Measurements from ENCODE around the gene APBA2.

The APBA2 gene

DNA sequence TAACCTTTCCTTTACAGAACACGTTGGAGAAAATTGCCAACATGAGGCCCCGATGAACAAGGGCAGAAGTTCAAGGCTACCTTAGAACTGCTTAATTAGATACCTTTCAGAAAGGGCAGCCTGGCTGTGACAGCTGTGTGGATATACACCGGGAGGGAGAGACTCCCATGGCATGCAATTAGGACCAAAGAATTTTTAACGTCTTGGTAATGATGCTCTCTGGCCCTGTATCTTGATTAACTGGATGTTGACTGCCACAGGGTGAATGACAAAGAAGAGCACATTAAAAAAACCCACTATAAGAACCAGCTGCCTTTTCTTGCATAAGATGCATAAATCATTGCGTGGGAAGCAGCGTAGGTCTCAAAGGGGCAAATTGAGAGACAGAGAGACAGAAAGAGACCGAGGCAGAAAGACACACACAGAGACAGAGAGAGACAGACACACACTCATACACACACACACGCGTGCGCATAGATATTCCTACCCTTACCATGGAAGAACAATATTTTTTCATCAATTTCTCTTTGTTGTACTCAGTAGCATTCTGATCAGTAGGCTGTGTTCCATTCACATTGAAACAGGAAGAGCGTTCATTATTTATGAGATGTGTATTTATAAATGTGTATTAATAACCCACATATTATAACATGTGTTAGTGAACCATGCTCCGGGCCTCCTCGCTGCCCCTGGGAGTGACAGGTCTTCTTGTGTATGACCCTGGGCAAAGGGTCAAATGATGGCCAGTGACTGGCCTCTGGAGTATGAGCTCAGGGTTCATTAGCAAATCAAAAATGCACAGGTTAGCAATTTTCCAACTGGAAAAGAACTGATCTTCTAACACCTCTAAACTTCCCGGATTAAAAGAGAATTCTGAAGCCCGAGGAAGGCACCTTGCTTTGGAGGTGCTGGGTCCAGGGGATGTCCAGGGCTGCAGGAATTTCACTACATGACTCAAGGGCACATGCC lies 265.0 kb downstream of the APBA2 start:
- Histone ChIP-seq H3K36me3 (replicated peaks; ENCODE audit: low read depth, low read length) (no peaks in the 10 kb centered on the region), H3K27me3 (ENCODE audit: low read depth, low read length) (0 out of 2 replicates have a peak, but pooled peaks cover 3% of the 10 kb centered on the region), H3K4me1 (ENCODE audit: low read length) (no peaks in the 10 kb centered on the region), H3K79me2 (ENCODE audit: low read length) (no peaks in the 10 kb centered on the region), H4K20me1 (ENCODE audit: insufficient read depth, low read length) (no peaks in the 10 kb centered on the region), H3K9me3 (ENCODE audit: insufficient read depth, low read length) (no peaks in the 10 kb centered on the region), H3K27ac (ENCODE audit: low read length) (no peak overlapping the region), H2AFZ (ENCODE audit: low read depth, low read length) (no peak overlapping the region), H3K9ac (ENCODE audit: low read length) (no peak overlapping the region), H3K4me3 (ENCODE audit: low read length) (no peak overlapping the region), H3K4me2 (ENCODE audit: low read length) (no peak overlapping the region)
- TF ChIP-seq, protein P1, sequence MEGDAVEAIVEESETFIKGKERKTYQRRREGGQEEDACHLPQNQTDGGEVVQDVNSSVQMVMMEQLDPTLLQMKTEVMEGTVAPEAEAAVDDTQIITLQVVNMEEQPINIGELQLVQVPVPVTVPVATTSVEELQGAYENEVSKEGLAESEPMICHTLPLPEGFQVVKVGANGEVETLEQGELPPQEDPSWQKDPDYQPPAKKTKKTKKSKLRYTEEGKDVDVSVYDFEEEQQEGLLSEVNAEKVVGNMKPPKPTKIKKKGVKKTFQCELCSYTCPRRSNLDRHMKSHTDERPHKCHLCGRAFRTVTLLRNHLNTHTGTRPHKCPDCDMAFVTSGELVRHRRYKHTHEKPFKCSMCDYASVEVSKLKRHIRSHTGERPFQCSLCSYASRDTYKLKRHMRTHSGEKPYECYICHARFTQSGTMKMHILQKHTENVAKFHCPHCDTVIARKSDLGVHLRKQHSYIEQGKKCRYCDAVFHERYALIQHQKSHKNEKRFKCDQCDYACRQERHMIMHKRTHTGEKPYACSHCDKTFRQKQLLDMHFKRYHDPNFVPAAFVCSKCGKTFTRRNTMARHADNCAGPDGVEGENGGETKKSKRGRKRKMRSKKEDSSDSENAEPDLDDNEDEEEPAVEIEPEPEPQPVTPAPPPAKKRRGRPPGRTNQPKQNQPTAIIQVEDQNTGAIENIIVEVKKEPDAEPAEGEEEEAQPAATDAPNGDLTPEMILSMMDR (IDR thresholded peaks at IDR 0.05; ENCODE audit: low read depth, low read length), result no peak
- TF ChIP-seq EZH2phosphoT487 (IDR thresholded peaks at IDR 0.05; ENCODE audit: low read depth), result no peak

DNA sequence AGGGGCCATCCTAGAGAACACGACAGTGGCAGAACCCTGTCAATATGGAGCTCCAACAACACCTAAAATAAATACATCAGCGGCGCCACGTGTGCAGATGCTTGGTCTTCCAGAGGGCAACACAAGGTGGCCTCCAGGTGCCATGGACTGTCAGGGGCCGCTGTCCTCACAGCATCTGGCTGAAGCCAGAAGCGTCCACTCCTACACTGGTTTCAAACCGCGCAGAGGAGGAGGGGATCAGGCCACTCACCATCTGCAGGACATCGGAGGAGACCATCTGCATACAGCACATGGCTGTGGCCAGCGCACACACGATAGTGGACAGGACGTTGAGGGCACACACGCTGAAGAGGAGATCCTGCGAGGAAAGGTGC lies 265.7 kb downstream of the APBA2 start:
- Histone ChIP-seq H3K4me1 (ENCODE audit: low read length) (no peaks in the 10 kb centered on the region), H3K79me2 (ENCODE audit: low read length) (no peaks in the 10 kb centered on the region), H3K9me3 (ENCODE audit: insufficient read depth, low read length) (no peaks in the 10 kb centered on the region), H3K4me3 (ENCODE audit: low read length) (no peak overlapping the region), H2AFZ (ENCODE audit: low read depth, low read length) (no peak overlapping the region), H4K20me1 (ENCODE audit: insufficient read depth, low read length) (no peaks in the 10 kb centered on the region), H3K9ac (ENCODE audit: low read length) (no peak overlapping the region), H3K36me3 (replicated peaks; ENCODE audit: low read depth, low read length) (no peaks in the 10 kb centered on the region), H3K27ac (ENCODE audit: low read length) (no peak overlapping the region), H3K27me3 (ENCODE audit: low read depth, low read length) (0 out of 2 replicates have a peak, but pooled peaks cover 3% of the 10 kb centered on the region), H3K4me2 (ENCODE audit: low read length) (no peak overlapping the region)
- TF ChIP-seq EZH2phosphoT487 (IDR thresholded peaks at IDR 0.05; ENCODE audit: low read depth), result no peak
- TF ChIP-seq, protein P1 (IDR thresholded peaks at IDR 0.05; ENCODE audit: low read depth, low read length), result no peak

DNA sequence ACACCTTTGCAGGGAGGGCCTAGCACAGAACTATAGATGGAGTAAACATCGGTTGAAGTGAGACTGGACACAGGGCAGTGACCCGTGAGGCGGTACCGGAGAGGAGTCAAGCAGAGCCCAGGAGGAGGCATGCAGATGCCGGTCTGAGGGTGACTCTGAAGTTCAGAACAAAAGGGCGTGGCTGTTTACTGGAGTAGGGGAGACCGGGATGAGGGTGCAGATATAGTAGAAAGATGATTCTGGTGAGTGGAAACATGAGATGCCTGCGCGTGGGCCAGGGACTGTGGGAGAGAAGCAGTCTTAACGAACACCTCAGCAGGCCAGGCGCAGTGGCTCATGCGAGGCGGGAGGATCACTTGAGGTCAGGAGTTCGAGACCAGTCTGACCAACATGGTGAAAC lies 270.7 kb downstream of the APBA2 start:
- no peaks in the 10 kb centered on the region for H3K36me3 ChIP-seq (replicated peaks; ENCODE audit: low read depth, low read length)
- no peaks in the 10 kb centered on the region for H4K20me1 ChIP-seq (ENCODE audit: insufficient read depth, low read length)
- no peak overlapping the region for H3K27ac ChIP-seq (ENCODE audit: low read length)
- H3K9ac ChIP-seq (ENCODE audit: low read length), result no peak overlapping the region
- TF ChIP-seq, protein P1 (IDR thresholded peaks at IDR 0.05; ENCODE audit: low read depth, low read length), result no peak
- no peak for TF ChIP-seq EZH2phosphoT487 (IDR thresholded peaks at IDR 0.05; ENCODE audit: low read depth)
- no peaks in the 10 kb centered on the region; the same call in 1 of the 2 replicates for H3K9me3 ChIP-seq (ENCODE audit: insufficient read depth, low read length)
- H3K27me3 ChIP-seq (ENCODE audit: low read depth, low read length), result no peaks in the 10 kb centered on the region
- H3K4me3 ChIP-seq (ENCODE audit: low read length), result no peak overlapping the region
- no peaks in the 10 kb centered on the region for H3K4me1 ChIP-seq (ENCODE audit: low read length)
- no peaks in the 10 kb centered on the region for H3K79me2 ChIP-seq (ENCODE audit: low read length)
- H3K4me2 ChIP-seq (ENCODE audit: low read length), result no peak overlapping the region
- no peak overlapping the region for H2AFZ ChIP-seq (ENCODE audit: low read depth, low read length)

DNA sequence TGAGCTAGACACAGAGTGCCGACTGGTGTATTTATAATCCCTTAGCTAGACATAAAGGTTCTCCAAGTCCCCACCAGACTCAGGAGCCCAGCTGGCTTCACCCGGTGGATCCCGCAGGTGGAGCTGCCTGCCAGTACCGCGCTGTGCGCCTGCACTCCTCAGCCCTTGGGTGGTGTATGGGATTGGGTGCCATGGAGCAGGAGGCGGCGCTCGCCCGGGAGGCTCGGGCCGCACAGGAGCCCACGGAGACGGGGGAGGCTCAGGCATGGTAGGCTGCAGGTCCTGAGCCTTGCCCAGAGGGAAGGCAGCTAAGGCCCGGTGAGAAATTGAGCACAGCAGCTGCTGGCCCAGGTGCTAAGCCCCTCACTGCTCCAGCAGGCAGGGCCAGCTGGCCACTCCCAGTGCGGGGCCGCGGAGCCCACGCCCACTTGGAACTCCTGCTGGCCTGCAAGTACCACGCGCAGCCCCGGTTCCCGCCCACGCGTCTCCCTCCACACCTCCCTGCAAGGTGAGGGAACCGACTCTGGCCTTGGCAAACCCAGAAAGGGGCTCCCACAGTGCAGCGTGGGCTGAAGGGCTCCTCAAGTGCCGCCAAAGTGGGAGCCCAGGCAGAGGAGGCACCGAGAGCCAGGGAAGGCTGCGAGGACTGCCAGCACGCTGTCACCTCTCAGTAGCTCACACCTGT lies 274.1 kb downstream of the APBA2 start:
- Histone ChIP-seq H3K9ac (ENCODE audit: low read length) (no peak overlapping the region), H3K4me1 (ENCODE audit: low read length) (no peaks in the 10 kb centered on the region), H3K9me3 (ENCODE audit: insufficient read depth, low read length) (no peaks in the 10 kb centered on the region; the same call in 1 of the 2 replicates), H4K20me1 (ENCODE audit: insufficient read depth, low read length) (no peaks in the 10 kb centered on the region), H3K27ac (ENCODE audit: low read length) (no peak overlapping the region), H2AFZ (ENCODE audit: low read depth, low read length) (no peak overlapping the region), H3K36me3 (replicated peaks; ENCODE audit: low read depth, low read length) (no peaks in the 10 kb centered on the region), H3K79me2 (ENCODE audit: low read length) (no peaks in the 10 kb centered on the region), H3K4me2 (ENCODE audit: low read length) (no peak overlapping the region), H3K27me3 (ENCODE audit: low read depth, low read length) (no peaks in the 10 kb centered on the region), H3K4me3 (ENCODE audit: low read length) (no peak overlapping the region)
- TF ChIP-seq, protein P1 (IDR thresholded peaks at IDR 0.05; ENCODE audit: low read depth, low read length), result no peak
- TF ChIP-seq EZH2phosphoT487 (IDR thresholded peaks at IDR 0.05; ENCODE audit: low read depth), result no peak
